NCI-H128 (cell line): ENCODE results near the gene SCN4A.
"Not testable (repeated sequence)": the region's sequence is repeated elsewhere in the genome, so short reads cannot be mapped to it uniquely, and the experiment has no call there.

Source experiments
- DNase-seq: peaks from one replicate; lab custom pipeline; 2025; ENCODE audit not compliant: unreplicated experiment; lab: John Stamatoyannopoulos, UW

SCN4A gene

GRCh38 chr17:63986821-63987220 is 14.1 kb upstream of the SCN4A start:
- DNase-seq: no peak

GRCh38 chr17:63985387-63986140 is 12.8 kb upstream of the SCN4A start:
- no peak for DNase-seq

GRCh38 chr17:63984651-63985386 is 12.1 kb upstream of the SCN4A start:
- no peak for DNase-seq

GRCh38 chr17:63984236-63984635 is 11.5 kb upstream of the SCN4A start:
- no peak for DNase-seq

GRCh38 chr17:63983320-63983719 is 10.6 kb upstream of the SCN4A start:
- DNase-seq: no peak

- DNase-seq: not testable (repeated sequence)
These were observed 9.9 kb upstream of the SCN4A start for GRCh38 chr17:63982641-63983040.

GRCh38 chr17:63978272-63979200 is 5.8 kb upstream of the SCN4A start:
- no peak for DNase-seq

GRCh38 chr17:63976702-63977101 is 4.0 kb upstream of the SCN4A start:
- no peak for DNase-seq

GRCh38 chr17:63975541-63976092 is 2.9 kb upstream of the SCN4A start:
- no peak for DNase-seq

- DNase-seq: no peak
These were observed 2.0 kb upstream of the SCN4A start for GRCh38 chr17:63974594-63975192.

GRCh38 chr17:63973930-63974593 is 1.3 kb upstream of the SCN4A start:
- DNase-seq: no peak

GRCh38 chr17:63973247-63973646 is 529 bp upstream of the SCN4A start:
- no peak for DNase-seq

GRCh38 chr17:63969278-63969677 is 3.4 kb downstream of the SCN4A start:
- DNase-seq: no peak

- no peak for DNase-seq
These were observed 4.8 kb downstream of the SCN4A start for GRCh38 chr17:63967953-63968352.

GRCh38 chr17:63966646-63967264 is 6.0 kb downstream of the SCN4A start:
- no peak for DNase-seq

- DNase-seq: no peak
These were observed 9.6 kb downstream of the SCN4A start for GRCh38 chr17:63963123-63963522.

GRCh38 chr17:63962298-63962744 is 10.4 kb downstream of the SCN4A start:
- DNase-seq: no peak

GRCh38 chr17:63961355-63962212 is 11.1 kb downstream of the SCN4A start:
- DNase-seq: no peak

GRCh38 chr17:63960430-63960829 is 12.3 kb downstream of the SCN4A start:
- no peak for DNase-seq
